Stimulated activated CD4-positive, alpha-beta T cell treated with anti-CD3 and anti-CD28 coated beads, Interleukin-15, amount 100 ng/mL, for 48 hours (primary cell): ENCODE data around the gene BTBD17.

Experiments used
- DNase-seq, 2 donors: peaks; one replicate each; pipeline ENCODE4 v3.0.0-alpha.2; 2020; ENCODE audit warnings: low read depth in 2 of 2

Gene BTBD17

DNA sequence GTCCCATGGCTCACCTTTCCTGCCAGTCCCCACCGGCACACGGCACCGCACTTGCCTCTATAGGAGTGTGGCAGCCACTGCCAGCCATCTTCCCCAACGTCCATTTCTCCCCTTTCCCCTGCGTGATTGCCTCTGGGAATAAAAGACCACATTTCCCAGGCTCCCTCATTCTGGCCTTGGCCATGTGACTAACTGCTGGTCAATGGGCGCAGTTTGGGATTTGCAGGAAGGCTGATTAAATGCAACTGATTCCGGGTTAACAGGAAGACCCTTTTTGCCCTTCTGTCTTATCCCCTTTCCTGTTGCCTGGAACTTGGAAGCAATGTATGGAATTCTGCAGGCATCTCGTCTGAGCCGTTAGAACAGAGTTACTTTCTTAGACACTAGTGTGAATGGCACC is 3.0 kb downstream of the BTBD17 start:
- no peak for DNase-seq

DNA sequence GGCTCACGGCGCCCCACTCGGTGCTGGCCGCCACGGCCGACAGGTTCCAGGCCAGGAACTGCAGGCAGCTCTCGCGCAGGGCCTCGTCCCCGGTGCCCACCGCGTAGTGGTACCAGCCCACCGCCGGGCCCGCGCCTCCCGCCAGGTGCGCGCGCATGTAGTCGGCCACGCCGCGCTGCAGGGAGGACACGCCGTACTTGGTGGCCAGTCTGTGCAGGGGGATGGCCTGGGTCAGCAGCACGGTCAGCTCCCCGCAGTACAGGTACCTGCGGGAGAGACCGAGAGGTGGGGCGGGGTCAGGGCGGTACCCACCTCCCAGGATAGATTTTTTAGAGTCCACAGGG is 4.2 kb downstream of the BTBD17 start:
- DNase-seq: no peak

DNA sequence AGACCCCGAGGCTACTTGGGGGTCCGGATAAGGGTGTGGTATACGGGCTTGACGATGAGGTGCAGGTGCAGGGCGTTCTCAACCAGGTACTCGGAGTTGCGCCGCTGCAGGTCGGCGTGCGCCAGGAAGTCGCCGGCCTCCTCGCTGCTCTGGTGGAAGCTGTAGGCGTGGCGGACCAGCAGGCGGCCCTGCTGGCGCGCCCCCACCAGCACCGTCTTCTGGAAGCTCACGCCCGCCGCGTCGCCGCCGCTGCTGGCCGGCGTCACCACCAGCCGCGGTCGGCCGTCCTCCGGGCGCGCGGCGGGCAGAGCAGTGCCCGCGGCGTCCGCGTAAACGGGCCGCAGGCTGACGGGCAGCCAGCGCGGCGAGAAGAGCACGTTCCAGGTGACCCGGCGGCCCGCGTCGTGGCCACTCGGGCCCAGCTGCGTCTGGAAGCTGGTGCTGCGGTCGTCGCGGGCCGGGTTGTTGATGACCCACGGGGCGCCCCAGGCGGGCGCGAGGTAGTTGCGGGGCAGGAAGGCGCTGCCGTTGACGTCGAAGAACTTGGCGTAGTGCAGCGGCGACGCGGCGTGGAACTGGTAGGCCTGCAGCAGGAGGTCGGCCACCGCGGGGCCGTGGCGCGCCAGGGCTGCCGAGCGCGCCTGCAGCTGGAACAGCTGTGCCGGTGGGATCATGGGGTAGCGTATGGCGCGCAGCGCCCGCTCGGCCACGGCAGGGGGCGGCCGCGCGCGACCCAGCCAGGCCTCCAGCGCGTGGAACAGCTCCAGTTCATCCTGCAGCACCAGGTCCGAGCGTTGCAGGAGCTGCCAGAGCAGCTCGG is 4.8 kb downstream of the BTBD17 start:
- no peak for DNase-seq

DNA sequence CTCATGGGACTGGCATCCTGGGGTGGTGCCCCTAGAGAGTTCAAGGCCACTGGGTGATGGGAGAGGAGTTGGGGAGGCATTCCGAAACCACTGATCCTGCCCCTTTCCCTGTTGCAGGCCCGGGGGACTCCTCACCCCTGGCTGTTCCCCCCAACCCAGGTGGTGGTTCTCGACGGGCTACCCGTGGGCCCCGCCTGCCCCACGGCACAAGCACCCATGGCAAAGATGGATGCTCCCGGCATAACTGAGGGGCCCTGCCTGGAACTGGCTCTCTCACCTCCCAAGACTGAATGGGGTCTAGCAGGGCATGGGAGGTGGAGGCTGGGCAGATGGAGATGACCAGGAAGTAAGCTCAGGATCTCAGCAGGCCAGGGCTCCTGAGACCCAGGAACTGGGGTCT is 6.6 kb downstream of the BTBD17 start:
- DNase-seq: no peak

DNA sequence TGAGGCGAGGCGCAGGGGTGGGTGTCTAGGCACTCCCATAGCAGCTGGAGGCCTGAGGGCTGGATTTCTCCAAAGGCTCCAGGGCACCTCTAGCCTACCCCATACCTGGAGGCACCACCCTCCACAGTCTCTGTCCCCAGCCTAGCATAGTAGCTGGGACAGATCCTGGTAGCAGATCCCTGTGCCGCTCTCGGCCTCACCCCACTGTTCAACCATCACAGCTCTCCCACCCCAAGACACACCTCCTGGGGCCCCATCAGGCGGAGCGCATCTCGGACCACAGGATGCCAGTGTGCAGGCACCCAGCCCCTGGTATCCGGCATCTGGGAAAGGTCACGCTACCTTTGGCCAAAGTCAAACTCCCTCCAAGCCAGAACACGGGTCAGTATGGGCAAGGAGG is 7.1 kb downstream of the BTBD17 start:
- DNase-seq: no peak

DNA sequence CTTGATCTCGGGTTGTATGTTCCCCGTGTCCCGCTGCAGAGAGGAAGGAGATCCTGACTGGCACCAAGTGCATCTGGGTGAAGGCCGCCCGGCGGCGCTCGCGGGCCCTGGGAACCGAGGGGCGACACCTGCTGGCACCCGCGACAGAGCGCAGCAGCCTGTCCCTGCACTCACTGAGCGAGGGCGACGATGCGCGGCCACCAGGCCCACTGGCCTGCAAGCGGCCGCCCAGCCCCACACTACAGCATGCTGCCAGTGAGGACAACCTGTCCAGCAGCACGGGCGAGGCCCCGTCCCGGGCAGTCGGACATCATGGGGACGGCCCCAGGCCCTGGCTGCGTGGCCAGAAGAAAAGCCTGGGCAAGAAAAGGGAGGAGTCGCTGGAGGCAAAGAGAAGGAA is 7.5 kb downstream of the BTBD17 start:
- DNase-seq: peak; percentile 48 to 62

DNA sequence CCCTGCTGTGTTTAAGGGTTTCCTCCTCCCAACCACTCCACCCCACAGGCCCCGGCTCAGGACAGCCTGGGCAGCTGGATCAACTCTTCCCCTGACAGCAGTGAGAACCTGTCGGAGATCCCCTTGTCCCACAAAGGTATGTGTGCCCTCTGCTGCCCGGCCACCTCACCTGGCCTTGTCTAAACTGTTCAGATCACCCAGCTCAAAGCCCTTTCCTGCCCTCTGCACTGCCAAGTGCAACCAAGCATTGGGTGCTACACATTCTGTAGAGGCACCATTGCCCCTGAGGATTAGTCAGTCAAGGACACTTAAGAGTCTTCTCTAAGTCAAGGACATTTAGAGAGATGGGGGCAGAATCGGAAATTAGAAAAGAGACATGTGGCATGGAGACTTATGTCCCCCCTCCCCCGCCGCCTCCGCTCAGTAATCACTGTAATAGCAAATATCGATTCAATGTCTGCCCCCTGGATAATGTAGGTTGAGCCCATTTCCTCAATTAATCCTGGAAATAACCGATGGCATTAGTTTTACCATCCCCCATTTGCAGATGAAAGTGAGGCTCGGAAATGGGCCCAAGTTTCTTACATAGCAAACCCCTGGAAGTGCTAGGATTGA is 8.1 kb downstream of the BTBD17 start:
- no peak for DNase-seq

DNA sequence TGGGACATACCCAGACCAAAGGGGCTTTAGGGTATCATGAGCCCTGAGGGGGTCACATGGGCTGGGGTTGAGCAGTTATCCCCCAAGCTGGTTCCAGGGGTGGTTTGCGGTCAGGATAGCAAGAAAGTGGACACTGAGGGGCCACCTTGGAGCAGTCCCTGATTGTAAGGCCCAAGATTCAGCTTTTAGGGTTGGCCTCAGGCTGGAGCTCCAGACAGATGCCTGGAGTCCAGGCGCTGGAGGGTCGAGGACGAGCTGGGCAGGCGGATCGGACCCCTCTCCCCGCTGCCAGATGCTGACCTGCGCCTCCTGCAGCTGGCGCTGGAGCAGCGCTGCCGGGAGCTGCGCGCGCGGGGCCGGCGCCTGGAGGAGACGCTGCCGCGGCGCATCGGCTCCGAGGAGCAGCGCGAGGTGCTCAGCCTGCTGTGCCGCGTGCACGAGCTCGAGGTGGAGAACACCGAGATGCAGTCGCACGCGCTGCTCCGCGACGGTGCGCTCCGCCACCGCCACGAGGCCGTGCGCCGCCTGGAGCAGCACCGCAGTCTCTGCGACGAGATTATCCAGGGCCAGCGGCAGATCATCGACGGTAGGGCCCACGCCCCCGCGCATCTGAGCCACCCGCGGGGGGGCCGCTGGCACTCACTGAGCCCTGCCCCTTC is 10.0 kb downstream of the BTBD17 start:
- no peak for DNase-seq

DNA sequence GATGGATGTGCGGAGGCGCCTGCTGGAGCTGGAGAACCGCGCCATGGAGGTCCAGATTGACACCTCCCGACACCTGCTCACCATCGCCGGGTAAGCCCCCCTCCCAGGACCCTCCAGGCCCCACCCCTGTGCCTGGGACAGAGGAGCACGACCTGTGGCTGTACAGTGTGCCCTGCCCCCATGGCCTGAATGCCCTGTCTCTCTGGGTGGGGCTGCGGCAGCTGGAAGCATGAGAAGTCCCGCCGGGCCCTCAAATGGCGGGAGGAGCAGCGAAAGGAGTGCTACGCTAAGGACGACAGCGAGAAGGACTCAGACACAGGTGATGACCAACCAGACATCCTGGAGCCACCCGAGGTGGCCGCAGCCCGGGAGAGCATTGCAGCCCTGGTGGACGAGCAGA is 11.2 kb downstream of the BTBD17 start:
- DNase-seq: no peak

DNA sequence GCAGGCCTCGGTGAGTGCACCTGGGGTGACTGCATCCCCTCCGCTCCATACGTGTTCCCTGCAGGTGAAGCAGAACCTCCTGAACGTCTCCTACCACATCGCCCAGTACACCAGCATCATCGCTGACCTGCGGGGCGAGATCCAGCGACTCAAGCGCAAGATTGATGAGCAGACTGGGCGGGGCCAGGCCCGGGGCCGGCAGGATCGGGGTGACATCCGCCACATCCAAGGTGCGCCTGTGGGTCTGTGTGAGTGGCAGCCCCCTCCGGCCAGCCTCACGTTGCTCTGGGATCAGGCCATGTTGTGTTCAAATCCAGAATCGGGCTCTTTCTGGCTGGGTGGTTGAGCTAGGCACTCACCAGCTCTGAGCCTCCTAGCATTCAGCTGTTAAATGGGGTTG is 12.5 kb downstream of the BTBD17 start:
- DNase-seq: no peak

DNA sequence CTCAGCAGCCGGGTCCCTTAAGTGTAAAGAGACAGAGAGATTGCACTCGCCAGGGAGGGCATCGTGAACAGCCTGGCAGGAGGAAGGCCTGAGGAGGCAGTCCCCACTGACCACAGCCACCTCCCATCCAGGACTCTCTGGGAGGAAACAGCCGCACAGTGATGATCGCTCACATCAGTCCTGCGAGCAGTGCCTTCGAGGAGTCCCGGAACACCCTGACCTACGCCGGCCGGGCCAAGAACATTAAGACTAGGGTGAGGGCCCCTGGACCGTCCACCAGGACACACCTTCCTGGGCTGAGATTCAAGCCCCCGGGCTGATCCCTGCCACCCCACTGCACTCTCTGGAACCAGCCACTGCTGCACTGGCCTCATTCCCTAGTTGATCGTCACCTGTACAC is 14.0 kb downstream of the BTBD17 start:
- DNase-seq: no peak

DNA sequence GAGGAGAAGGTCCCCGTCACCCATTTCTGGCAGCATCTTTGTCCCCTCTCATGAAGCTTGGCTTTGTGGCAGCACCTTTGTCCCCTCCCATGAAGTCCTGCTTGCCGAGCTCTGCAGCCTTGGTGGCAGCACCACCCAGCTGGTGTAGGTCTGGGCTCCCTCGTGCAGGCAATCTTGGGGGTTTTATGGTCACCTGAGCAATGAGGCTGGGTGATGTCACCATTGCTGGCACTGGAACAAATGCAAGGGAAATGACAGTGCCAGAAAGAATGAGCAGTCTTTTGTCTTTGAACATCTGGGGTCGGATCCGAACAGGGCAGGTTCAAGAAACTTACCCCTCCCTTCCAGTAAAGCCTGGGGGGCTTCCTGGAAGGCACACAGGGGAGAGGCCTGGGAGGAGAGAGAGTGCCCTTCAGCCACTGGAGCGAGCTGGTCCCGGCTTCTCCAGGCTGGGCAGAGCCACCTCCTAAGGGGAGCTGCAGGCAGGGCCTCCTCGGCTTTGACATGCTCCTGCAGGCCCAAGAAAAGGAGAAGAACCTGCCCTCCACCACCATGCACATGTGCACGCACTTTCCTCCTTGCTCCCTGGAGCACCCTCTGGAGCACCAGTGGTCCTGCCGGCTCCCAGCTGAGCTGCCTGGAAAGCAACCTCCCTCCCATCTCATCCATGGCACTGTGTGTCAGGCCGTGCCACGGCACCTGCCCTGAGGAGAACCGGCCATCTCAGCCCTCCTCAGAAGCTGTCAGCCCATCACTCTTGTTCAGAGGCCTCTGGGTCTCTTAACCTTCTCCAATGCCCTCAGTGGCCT is 16.0 kb downstream of the BTBD17 start:
- no peak for DNase-seq

DNA sequence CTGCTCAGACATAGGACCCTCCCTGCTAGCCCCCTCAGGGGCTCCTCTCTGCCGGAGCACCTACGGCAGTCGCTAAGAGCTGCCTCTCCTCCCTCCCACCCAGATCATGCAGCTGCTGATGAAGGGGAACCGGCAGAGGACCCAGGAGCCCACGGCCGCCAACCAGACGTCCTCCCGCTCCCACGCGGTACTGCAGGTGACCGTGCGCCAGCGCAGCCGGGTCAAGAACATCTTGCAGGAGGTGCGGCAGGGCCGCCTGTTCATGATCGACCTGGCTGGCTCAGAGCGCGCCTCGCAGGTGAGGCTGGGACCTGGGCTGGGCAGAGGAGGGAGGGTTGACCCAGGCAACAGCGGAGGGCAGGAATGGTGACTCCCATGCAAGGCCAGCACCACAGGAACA is 17.0 kb downstream of the BTBD17 start:
- no peak for DNase-seq

DNA sequence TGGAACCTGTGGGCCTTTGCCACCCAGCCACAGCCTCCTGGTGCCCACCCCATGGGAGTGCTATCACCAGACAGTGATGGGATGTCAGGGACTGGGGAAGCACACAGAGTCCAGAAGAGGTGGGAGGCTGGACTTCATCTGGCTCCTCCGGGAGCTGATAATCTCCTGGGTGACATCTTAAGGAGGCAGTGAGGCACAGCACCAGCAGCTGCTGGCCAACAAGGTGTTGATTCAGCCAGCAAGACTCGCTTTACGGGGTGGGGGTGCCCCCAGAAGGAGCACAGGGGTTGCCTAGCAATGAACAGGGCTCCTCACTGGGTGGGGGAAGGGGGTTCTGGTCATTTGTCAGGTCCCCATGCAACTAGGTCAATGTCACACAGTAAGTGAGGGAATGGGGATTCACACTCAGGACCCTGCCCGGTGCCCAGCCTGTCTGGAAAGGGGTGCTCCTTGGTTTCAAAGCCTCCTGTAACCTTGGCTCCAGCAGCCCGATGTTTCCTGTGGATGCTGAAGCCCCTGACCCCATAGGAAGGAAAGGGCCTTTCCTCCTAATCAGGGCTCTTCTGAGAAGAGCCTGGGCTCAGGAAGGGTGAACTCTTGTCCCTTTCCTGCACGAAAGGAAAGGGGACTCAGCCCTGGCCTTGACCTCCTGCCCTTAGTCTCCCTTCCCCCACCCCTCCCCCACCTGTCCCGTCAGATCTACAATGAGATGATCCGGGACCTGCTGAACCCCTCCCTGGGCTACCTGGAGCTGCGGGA is 18.0 kb downstream of the BTBD17 start:
- no peak for DNase-seq

DNA sequence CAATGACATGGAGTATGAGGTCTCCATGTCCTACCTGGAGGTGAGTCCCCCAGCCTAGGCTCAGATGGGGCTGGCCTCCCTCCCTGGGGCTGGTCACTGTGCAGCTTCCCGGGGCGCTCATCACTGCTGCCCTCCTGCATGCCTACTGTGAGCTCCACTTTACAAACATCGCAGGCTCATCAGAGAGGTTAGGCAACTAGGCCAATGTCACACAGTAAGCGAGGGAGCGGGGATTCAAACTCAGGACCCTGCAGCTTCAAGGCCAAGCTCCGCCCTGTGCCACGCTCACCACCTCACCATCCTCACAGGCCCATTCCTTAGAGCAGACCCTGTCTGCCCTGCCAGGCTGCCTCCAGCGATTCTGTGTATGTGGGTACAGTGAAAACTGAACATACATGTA is 18.5 kb downstream of the BTBD17 start:
- DNase-seq: no peak

DNA sequence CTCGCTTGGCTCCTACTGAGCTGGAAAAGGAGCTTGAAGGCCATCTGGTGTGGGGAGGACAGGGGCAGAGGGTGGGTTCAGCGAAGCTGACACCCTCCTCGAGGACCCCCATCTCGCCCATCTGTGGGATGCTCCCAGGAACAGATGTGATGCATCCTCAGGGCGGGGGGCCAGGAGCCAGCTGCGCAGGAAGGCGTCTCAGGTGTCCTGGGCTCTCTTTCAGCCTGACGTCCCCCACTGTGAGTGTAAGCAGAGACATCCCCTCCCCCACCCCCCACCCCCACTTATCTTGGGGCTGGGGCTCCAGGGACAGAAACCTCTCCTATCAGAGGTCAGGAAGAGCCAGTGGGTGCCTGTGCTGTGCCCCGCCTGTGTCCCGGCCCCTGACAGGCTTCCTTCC is 19.4 kb downstream of the BTBD17 start:
- DNase-seq: no peak

DNA sequence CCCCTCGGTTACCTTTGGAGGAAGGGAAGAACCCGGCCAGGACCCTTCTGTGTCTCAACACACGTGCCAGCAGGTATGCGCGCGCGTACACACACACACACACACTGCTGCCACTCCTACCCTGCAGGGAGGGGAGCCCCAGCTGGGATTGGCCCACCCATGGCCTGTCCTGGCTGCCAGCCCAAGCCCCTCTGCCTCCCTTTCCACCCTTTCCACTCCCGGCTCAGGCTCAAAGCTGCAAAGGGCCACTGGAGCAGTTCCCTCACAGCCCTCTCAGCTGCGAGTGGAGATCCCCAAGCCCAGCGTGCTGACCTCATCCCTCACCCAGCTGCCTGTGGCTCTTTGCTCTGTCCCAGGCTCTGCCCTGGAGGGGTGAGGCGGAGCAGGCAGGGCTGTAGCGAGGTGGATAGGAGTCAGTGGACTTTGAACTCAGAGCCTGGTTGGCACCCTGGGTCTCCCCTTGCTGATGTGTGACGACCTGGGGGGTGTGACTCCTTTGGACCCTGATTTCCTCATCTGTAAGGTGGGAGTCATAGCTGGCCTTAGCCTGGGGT is 21.1 kb downstream of the BTBD17 start:
- no peak for DNase-seq

DNA sequence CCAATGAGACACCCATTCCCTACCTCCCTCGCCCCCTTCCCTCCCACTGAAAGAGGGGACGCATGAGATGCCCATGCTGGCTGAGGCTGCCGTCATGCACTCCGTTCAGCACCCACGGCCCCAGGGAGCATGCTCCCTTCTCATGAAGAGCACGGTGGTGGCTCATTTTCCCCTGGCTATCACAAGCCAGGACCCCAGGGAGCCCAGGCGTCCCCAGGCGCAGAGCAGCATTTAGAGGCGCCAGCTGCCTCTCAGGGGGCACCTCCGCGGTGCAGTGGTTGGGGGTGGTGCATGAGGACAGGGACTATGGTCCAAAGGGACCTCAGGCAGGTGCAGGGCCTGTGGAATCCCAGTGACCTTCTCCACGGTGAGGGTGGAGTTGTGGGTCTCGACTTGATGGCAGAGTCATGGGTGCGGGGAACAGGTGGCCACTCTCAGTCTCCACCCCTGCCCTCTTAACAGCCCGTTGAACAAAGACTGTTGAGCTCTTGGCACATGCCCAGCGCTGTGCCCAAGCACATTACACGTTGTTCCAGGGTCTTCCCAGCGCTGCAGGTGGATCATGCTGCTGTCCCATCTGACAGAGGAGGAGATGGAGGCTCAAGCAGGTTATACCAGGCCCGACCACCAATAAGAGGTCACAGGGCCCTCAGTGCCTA is 22.0 kb downstream of the BTBD17 start:
- no peak for DNase-seq

DNA sequence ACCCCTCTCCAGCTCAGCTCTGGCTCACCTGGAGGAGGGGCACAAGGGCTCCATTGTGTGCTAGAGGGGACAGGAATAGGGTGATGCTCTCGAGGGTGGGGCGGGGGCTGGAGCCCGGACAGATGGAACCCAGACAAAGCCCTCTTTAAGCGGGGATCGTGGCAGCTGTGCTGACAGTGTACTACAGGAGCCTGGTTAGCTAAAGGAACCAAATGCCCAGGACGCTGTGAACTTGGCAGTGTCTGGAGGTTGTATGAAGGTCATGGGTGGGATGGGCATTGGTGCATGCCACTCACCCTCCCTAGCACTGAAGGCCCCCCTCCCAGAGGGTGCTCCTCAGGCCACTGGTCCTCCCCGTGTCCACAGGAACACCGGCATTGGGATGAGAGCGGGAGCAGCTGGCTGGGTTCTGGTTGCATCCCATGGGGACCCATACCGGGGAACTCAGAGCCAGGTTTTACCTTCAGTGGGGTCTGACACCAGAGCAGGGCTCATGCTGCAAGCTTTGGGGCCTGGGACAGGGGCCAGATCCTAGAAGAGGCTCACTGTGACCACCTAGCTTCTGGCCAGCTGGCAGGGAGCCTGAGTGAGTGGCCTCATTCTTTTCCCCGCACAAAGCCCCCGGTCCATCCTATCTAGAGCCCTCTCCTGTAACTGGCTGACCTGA is 23.7 kb downstream of the BTBD17 start:
- no peak for DNase-seq

DNA sequence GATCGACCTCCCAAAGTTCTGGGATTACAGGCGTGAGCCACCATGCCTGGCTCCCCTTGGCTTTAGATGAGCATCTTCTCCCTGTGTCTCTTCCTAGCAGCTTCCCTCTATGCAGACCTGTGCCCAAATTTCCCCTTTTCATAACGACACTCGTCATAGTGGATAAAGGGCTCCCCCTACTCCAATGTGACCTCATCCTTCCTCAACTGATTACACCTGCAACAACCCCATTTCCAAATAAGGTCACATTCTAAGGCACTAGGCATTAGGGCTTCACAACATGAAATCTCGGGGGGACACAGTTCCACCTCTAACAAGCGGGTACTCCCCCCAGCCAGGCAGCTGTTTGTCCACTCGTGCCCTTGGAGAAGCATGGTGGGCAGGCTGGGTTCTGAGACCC is 25.4 kb downstream of the BTBD17 start:
- no peak for DNase-seq
